Karpas-422 (cell line): ENCODE results near the gene SIRT4. TPM values are rescaled to one million over a fixed set of nuclear protein-coding genes. Genes with fewer than 3 reads are reported as not detected.

Source experiments
- DNase-seq: peaks from one replicate; pipeline ENCODE4 v3.0.0-alpha.2; 2015
- H2AFZ ChIP-seq: fragments of 200-600 bp; sonication (generic); 2 replicates; pipeline ENCODE4 v1.6.1; 2014; ENCODE audit warnings: antibody characterized with exemption, low read length, mixed read lengths
- H3K27ac ChIP-seq: fragments of 200-600 bp; sonication (generic); 2 replicates; pipeline ENCODE4 v1.5.1; 2014; ENCODE audit warnings: mild to moderate bottlenecking, low read length, moderate library complexity
- H3K27me3 ChIP-seq: fragments of 200-600 bp; sonication (generic); 2 replicates; pipeline ENCODE4 v1.6.1; 2014; ENCODE audit warnings: low read length, mixed read lengths
- H3K36me3 ChIP-seq: fragments of 200-600 bp; sonication (generic); 2 replicates; pipeline ENCODE4 v1.6.1; 2014; ENCODE audit warnings: low read length, mixed read lengths; ENCODE audit not compliant: insufficient read depth
- H3K4me1 ChIP-seq: fragments of 200-600 bp; sonication (generic); 2 replicates; pipeline ENCODE4 v1.6.1; 2014; ENCODE audit warnings: mild to moderate bottlenecking, low read length, mixed read lengths
- H3K4me2 ChIP-seq: fragments of 200-600 bp; sonication (generic); 2 replicates; pipeline ENCODE4 v1.6.1; 2014; ENCODE audit warnings: low read length, low read depth, mild to moderate bottlenecking; ENCODE audit not compliant: poor library complexity, severe bottlenecking
- H3K4me3 ChIP-seq: fragments of 200-600 bp; sonication (generic); 2 replicates; pipeline ENCODE4 v1.5.1; 2014; ENCODE audit warnings: mild to moderate bottlenecking, antibody characterized with exemption, low read length, mixed read lengths
- H3K79me2 ChIP-seq: fragments of 200-600 bp; sonication (generic); 2 replicates; pipeline ENCODE4 v1.6.1; 2014; ENCODE audit warnings: mild to moderate bottlenecking, low read length, mixed read lengths
- H3K9ac ChIP-seq: fragments of 200-600 bp; sonication (generic); 2 replicates; pipeline ENCODE4 v1.6.0; 2014; ENCODE audit warnings: low read length
- H3K9me2 ChIP-seq: fragments of 200-600 bp; sonication (generic), shearing (Covaris generic); replicated peaks from 2 replicates; pipeline ENCODE4 v1.6.0; 2014; ENCODE audit warnings: mild to moderate bottlenecking, low read length, moderate library complexity; ENCODE audit not compliant: insufficient read depth
- H3K9me3 ChIP-seq: fragments of 300-700, 200-600 bp; sonication (generic); 2 replicates; pipeline ENCODE4 v1.6.1; 2014; ENCODE audit warnings: low read length, mixed read lengths
- H4K20me1 ChIP-seq: fragments of 200-600 bp; sonication (generic); 2 replicates; pipeline ENCODE4 v1.6.1; 2014; ENCODE audit warnings: mild to moderate bottlenecking, antibody characterized with exemption, low read length, low read depth; ENCODE audit not compliant: insufficient read depth
- total RNA-seq: library from RNA; depleted of rRNA; stranded (reverse); fragments of >200 nt; shearing (Covaris generic); gene quantifications from 2 replicates; pipeline ENCODE4 v1.2.3, GENCODE V29; 2014; ENCODE audit warnings: low replicate concordance

The SIRT4 gene
- total RNA-seq, 1 experiment from 2014 or later = 0.67 TPM

DNA sequence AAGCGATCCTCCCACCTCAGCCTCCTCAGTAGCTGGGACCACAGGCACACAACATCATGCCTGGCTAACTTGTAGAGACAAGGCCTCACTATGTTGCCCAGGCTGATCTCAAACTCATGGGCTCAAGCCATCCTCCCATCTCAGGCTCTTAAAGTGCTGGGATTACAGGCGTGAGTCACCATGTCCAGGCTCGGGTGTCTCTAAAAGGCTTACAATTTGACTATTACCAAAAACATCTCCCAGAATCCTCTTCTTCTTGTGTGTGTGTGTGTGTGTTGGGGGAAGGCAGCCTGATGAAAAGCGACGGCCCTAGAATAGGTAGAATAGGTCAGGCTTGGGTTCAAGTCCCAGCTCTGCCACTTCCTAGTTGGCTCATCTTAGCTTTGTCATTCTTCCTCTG, 50.0 kb downstream of the SIRT4 start:
- Histone ChIP-seq H3K27ac (no peak overlapping the region), H3K9me3 (no peaks in the 10 kb centered on the region), H3K9ac (no peak overlapping the region), H3K27me3 (no peaks in the 10 kb centered on the region), H2AFZ (no peak overlapping the region), H4K20me1 (no peaks in the 10 kb centered on the region), H3K4me3 (no peak overlapping the region), H3K79me2 (no peaks in the 10 kb centered on the region), H3K4me1 (no peaks in the 10 kb centered on the region), H3K9me2 (no peaks in the 10 kb centered on the region), H3K4me2 (no peak overlapping the region), H3K36me3 (no peaks in the 10 kb centered on the region)
- no peak for DNase-seq

GRCh38 chr12:120353136-120353535, 51.0 kb downstream of the SIRT4 start:
- Histone ChIP-seq H3K36me3 (no peaks in the 10 kb centered on the region), H3K9me2 (no peaks in the 10 kb centered on the region)
- no peak for DNase-seq

GRCh38 chr12:120353556-120354317, 51.6 kb downstream of the SIRT4 start:
- no peak overlapping the region for H3K27ac ChIP-seq
- no peaks in the 10 kb centered on the region for H3K36me3 ChIP-seq
- no peak overlapping the region for H3K4me2 ChIP-seq
- H3K4me1 ChIP-seq = no peaks in the 10 kb centered on the region
- no peaks in the 10 kb centered on the region for H3K9me2 ChIP-seq
- H3K4me3 ChIP-seq = no peak overlapping the region
- no peak overlapping the region for H2AFZ ChIP-seq
- H3K9me3 ChIP-seq = no peaks in the 10 kb centered on the region
- H3K27me3 ChIP-seq = no peaks in the 10 kb centered on the region
- H3K9ac ChIP-seq = no peak overlapping the region
- H4K20me1 ChIP-seq = no peaks in the 10 kb centered on the region
- H3K79me2 ChIP-seq = no peaks in the 10 kb centered on the region
- DNase-seq = no peak

More at GRCh38 chr12:120353136-120353535, 51.0 kb downstream of the SIRT4 start:
- Histone ChIP-seq H3K4me1 (no peaks in the 10 kb centered on the region), H4K20me1 (no peaks in the 10 kb centered on the region), H3K9ac (no peak overlapping the region), H3K4me3 (no peak overlapping the region), H2AFZ (no peak overlapping the region), H3K4me2 (no peak overlapping the region), H3K79me2 (no peaks in the 10 kb centered on the region), H3K9me3 (no peaks in the 10 kb centered on the region), H3K27ac (no peak overlapping the region), H3K27me3 (no peaks in the 10 kb centered on the region)

DNA sequence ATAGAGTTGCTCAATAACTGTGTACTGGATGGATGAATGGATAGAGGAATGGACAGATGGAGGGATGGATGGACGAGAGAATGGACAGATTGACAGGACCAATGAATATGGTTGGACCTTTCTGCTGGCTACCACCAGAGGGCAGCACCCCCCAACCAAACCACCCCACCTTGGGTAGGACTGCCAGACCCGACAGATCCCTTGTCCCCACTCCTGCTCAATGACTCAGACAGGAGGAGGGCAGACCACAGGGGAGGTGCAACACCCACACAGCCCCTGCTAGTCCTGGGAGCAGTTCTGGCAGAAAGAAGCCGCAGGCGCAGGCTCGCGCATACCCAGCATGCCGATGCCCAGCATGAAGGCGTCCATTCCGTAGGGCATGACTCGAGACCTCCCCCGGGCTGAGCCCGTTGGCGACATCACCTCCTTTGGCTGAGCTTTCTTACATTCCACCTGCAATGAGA, 54.5 kb downstream of the SIRT4 start:
- no peak overlapping the region for H3K4me3 ChIP-seq
- H3K9ac ChIP-seq = no peak overlapping the region
- H4K20me1 ChIP-seq = no peaks in the 10 kb centered on the region

GRCh38 chr12:120357104-120357503, 55.0 kb downstream of the SIRT4 start:
- no peak overlapping the region for H2AFZ ChIP-seq
- H3K9me2 ChIP-seq = no peaks in the 10 kb centered on the region
- no peak overlapping the region for H3K27ac ChIP-seq
- H3K4me3 ChIP-seq = no peak overlapping the region
- no peaks in the 10 kb centered on the region for H3K36me3 ChIP-seq
- H3K9me3 ChIP-seq = no peaks in the 10 kb centered on the region
- no peak overlapping the region for H3K4me2 ChIP-seq
- H4K20me1 ChIP-seq = no peaks in the 10 kb centered on the region
- H3K4me1 ChIP-seq = no peaks in the 10 kb centered on the region
- H3K27me3 ChIP-seq = no peaks in the 10 kb centered on the region
- DNase-seq = no peak
- H3K79me2 ChIP-seq = no peaks in the 10 kb centered on the region
- H3K9ac ChIP-seq = no peak overlapping the region

More for the DNA sequence above, 54.5 kb downstream of the SIRT4 start:
- H3K36me3 ChIP-seq = no peaks in the 10 kb centered on the region
- H3K4me1 ChIP-seq = no peaks in the 10 kb centered on the region
- no peak overlapping the region for H3K27ac ChIP-seq
- no peaks in the 10 kb centered on the region for H3K79me2 ChIP-seq
- no peaks in the 10 kb centered on the region for H3K27me3 ChIP-seq
- H3K4me2 ChIP-seq = no peak overlapping the region
- peak; percentile 83 for DNase-seq
- no peak overlapping the region for H2AFZ ChIP-seq
- no peaks in the 10 kb centered on the region for H3K9me2 ChIP-seq
- H3K9me3 ChIP-seq = no peaks in the 10 kb centered on the region

DNA sequence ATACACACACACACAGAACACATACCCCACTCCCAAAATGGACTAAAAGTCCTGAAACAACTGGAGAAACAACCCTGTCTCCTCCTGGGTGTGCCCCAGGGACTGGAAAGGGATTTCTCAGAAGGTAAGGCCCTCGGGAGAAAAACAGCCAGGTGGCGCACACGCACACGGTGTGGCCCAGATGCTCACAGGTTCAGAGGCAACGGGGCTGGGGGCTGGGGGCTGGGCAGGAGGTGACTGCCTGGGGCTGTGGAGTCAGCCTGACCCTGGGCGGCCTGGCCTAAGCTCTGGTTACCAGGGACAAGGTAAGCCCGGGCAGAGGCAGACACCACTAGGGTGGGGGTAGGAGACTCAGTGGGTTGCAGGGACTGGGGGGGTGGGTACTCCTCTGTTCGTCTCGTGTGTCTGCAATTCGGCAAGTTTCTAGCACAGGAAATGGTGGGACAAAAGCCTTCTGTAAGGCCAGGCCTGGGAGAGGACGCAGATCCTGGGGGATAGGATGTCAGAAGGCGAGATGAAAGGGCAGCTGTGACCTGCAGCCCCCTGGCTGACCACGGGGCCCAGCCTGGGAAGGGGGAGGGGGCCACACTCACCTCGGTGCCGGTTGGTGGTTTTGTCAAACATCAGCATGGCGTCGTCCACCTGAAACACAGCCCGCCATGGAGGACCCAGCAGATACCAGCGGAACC, 56.4 kb downstream of the SIRT4 start:
- Histone ChIP-seq H3K79me2 (no peaks in the 10 kb centered on the region), H3K9ac (no peak overlapping the region), H3K4me3 (no peak overlapping the region), H3K4me2 (no peak overlapping the region), H3K27me3 (no peaks in the 10 kb centered on the region), H4K20me1 (no peaks in the 10 kb centered on the region), H2AFZ (no peak overlapping the region), H3K36me3 (no peaks in the 10 kb centered on the region), H3K9me3 (no peaks in the 10 kb centered on the region), H3K4me1 (no peaks in the 10 kb centered on the region), H3K27ac (no peak overlapping the region), H3K9me2 (no peaks in the 10 kb centered on the region)
- no peak for DNase-seq

DNA sequence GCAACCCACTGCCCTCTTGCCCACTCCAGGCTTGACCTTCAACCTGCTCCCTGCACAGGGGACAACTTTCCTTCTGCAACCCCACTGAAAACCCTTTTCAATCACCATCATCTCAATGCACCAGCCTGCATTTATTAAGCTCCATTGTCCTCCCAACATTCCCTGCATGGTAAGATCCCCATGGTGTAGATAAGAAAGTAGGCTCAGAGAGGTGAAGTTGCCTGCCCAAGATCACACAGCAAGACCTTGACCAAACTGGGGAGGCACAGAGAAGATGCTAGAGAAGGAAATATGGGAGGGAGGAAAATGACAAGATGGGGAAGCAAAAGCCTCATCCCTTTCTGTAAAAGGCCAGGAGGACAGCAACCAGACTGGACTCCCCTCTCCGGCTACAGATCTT, 57.0 kb downstream of the SIRT4 start:
- DNase-seq = no peak
- no peak overlapping the region for H3K9ac ChIP-seq
- H3K4me2 ChIP-seq = no peak overlapping the region
- H3K4me3 ChIP-seq = no peak overlapping the region
- H3K27me3 ChIP-seq = no peaks in the 10 kb centered on the region
- H3K9me2 ChIP-seq = no peaks in the 10 kb centered on the region
- no peaks in the 10 kb centered on the region for H3K36me3 ChIP-seq
- no peaks in the 10 kb centered on the region for H3K9me3 ChIP-seq
- H3K27ac ChIP-seq = no peak overlapping the region
- H3K79me2 ChIP-seq = no peaks in the 10 kb centered on the region
- no peaks in the 10 kb centered on the region for H3K4me1 ChIP-seq
- no peak overlapping the region for H2AFZ ChIP-seq
- no peaks in the 10 kb centered on the region for H4K20me1 ChIP-seq

GRCh38 chr12:120361506-120362208, 59.5 kb downstream of the SIRT4 start:
- no peak overlapping the region for H3K4me3 ChIP-seq
- no peaks in the 10 kb centered on the region for H3K36me3 ChIP-seq
- no peaks in the 10 kb centered on the region for H3K9me2 ChIP-seq
- H3K27me3 ChIP-seq = no peaks in the 10 kb centered on the region
- H3K79me2 ChIP-seq = no peaks in the 10 kb centered on the region
- H3K4me1 ChIP-seq = no peaks in the 10 kb centered on the region
- no peak overlapping the region for H3K9ac ChIP-seq
- H3K4me2 ChIP-seq = no peak overlapping the region
- DNase-seq = no peak
- no peaks in the 10 kb centered on the region for H4K20me1 ChIP-seq
- no peak overlapping the region for H3K27ac ChIP-seq
- H3K9me3 ChIP-seq = no peaks in the 10 kb centered on the region
- H2AFZ ChIP-seq = no peak overlapping the region
